ENCODE data around the gene FBXL16.

Gene FBXL16

GRCh38 chr16:740764-741505 is 35.3 kb upstream of the FBXL16 start, which contains the start of gene CIAO3:
Gene CIAO3, minus strand, starts transcription at chr16:740997. Its CDS starts 12 bp downstream, at chr16:740985.
- no peaks in the 10 kb centered on the region for H3K9me3 Mint-ChIP-seq
- H3K27me3 Mint-ChIP-seq (ENCODE audit: low read depth) = no peaks in the 10 kb centered on the region
- peak within 1 kb of the TSS; percentile 76 for H3K4me3 Mint-ChIP-seq
- peaks cover 6% of the 10 kb centered on the region for H3K36me3 Mint-ChIP-seq (ENCODE audit: low read depth)
- peak within 1 kb of the TSS; percentile 62 for H3K27ac Mint-ChIP-seq
- peaks cover 12% of the 10 kb centered on the region for H3K4me1 Mint-ChIP-seq (ENCODE audit: low read depth)

- Mint-ChIP-seq H3K27me3 (ENCODE audit: low read depth) (no peaks in the 10 kb centered on the region), H3K4me1 (ENCODE audit: low read depth) (peaks cover 13% of the 10 kb centered on the region), H3K9me3 (no peaks in the 10 kb centered on the region), H3K36me3 (ENCODE audit: low read depth) (peaks cover 6% of the 10 kb centered on the region), H3K4me3 (peak overlapping the region; percentile 76), H3K27ac (peak overlapping the region; percentile 62)
These were observed 34.8 kb upstream of the FBXL16 start for GRCh38 chr16:740459-740763.

GRCh38 chr16:739560-740458 is 34.2 kb upstream of the FBXL16 start:
- H3K27ac Mint-ChIP-seq = peak overlapping the region; percentile 62
- H3K4me1 Mint-ChIP-seq (ENCODE audit: low read depth) = peaks cover 17% of the 10 kb centered on the region
- H3K4me3 Mint-ChIP-seq = peak overlapping the region; percentile 81
- H3K36me3 Mint-ChIP-seq (ENCODE audit: low read depth) = peaks cover 10% of the 10 kb centered on the region
- no peaks in the 10 kb centered on the region for H3K27me3 Mint-ChIP-seq (ENCODE audit: low read depth)
- H3K9me3 Mint-ChIP-seq = no peaks in the 10 kb centered on the region

- H3K27me3 Mint-ChIP-seq (ENCODE audit: low read depth) = no peaks in the 10 kb centered on the region
- no peak overlapping the region for H3K4me3 Mint-ChIP-seq
- no peak overlapping the region for H3K27ac Mint-ChIP-seq
- H3K9me3 Mint-ChIP-seq = no peaks in the 10 kb centered on the region
- H3K4me1 Mint-ChIP-seq (ENCODE audit: low read depth) = peaks cover 17% of the 10 kb centered on the region
- peaks cover 10% of the 10 kb centered on the region for H3K36me3 Mint-ChIP-seq (ENCODE audit: low read depth)
These were observed 31.4 kb upstream of the FBXL16 start for GRCh38 chr16:736936-737481.

GRCh38 chr16:735982-736453 is 30.4 kb upstream of the FBXL16 start:
- H3K27ac Mint-ChIP-seq = peak overlapping the region; percentile 58
- H3K36me3 Mint-ChIP-seq (ENCODE audit: low read depth) = peaks cover 10% of the 10 kb centered on the region
- peak overlapping the region; percentile 47 for H3K4me3 Mint-ChIP-seq
- no peaks in the 10 kb centered on the region for H3K9me3 Mint-ChIP-seq
- peaks cover 17% of the 10 kb centered on the region for H3K4me1 Mint-ChIP-seq (ENCODE audit: low read depth)
- no peaks in the 10 kb centered on the region for H3K27me3 Mint-ChIP-seq (ENCODE audit: low read depth)

GRCh38 chr16:734981-735881 is 29.6 kb upstream of the FBXL16 start:
- Mint-ChIP-seq H3K4me1 (ENCODE audit: low read depth) (peaks cover 17% of the 10 kb centered on the region), H3K36me3 (ENCODE audit: low read depth) (peaks cover 10% of the 10 kb centered on the region), H3K9me3 (no peaks in the 10 kb centered on the region), H3K27ac (no peak overlapping the region), H3K27me3 (ENCODE audit: low read depth) (no peaks in the 10 kb centered on the region), H3K4me3 (peak overlapping the region; percentile 47)

GRCh38 chr16:734208-734980 is 28.8 kb upstream of the FBXL16 start:
- peaks cover 10% of the 10 kb centered on the region for H3K36me3 Mint-ChIP-seq (ENCODE audit: low read depth)
- no peak overlapping the region for H3K4me3 Mint-ChIP-seq
- no peak overlapping the region for H3K27ac Mint-ChIP-seq
- peaks cover 14% of the 10 kb centered on the region for H3K4me1 Mint-ChIP-seq (ENCODE audit: low read depth)
- no peaks in the 10 kb centered on the region for H3K9me3 Mint-ChIP-seq
- H3K27me3 Mint-ChIP-seq (ENCODE audit: low read depth) = no peaks in the 10 kb centered on the region

GRCh38 chr16:733382-734207 is 28.0 kb upstream of the FBXL16 start:
- no peak overlapping the region for H3K4me3 Mint-ChIP-seq
- H3K27me3 Mint-ChIP-seq (ENCODE audit: low read depth) = no peaks in the 10 kb centered on the region
- no peaks in the 10 kb centered on the region for H3K9me3 Mint-ChIP-seq
- H3K36me3 Mint-ChIP-seq (ENCODE audit: low read depth) = peaks cover 6% of the 10 kb centered on the region
- H3K4me1 Mint-ChIP-seq (ENCODE audit: low read depth) = peaks cover 11% of the 10 kb centered on the region
- H3K27ac Mint-ChIP-seq = no peak overlapping the region

GRCh38 chr16:732936-733335 is 27.3 kb upstream of the FBXL16 start:
- H3K27ac Mint-ChIP-seq = no peak overlapping the region
- peaks cover 6% of the 10 kb centered on the region for H3K36me3 Mint-ChIP-seq (ENCODE audit: low read depth)
- H3K9me3 Mint-ChIP-seq = no peaks in the 10 kb centered on the region
- no peaks in the 10 kb centered on the region for H3K27me3 Mint-ChIP-seq (ENCODE audit: low read depth)
- H3K4me3 Mint-ChIP-seq = no peak overlapping the region
- peaks cover 9% of the 10 kb centered on the region for H3K4me1 Mint-ChIP-seq (ENCODE audit: low read depth)

GRCh38 chr16:732332-732731 is 26.7 kb upstream of the FBXL16 start:
- H3K4me3 Mint-ChIP-seq = no peak overlapping the region
- H3K27me3 Mint-ChIP-seq (ENCODE audit: low read depth) = no peaks in the 10 kb centered on the region
- H3K9me3 Mint-ChIP-seq = no peaks in the 10 kb centered on the region
- H3K27ac Mint-ChIP-seq = no peak overlapping the region
- peaks cover 4% of the 10 kb centered on the region for H3K36me3 Mint-ChIP-seq (ENCODE audit: low read depth)
- peaks cover 7% of the 10 kb centered on the region for H3K4me1 Mint-ChIP-seq (ENCODE audit: low read depth)

GRCh38 chr16:730666-731509 is 25.3 kb upstream of the FBXL16 start:
- no peak overlapping the region for H3K4me3 Mint-ChIP-seq
- peaks cover 4% of the 10 kb centered on the region for H3K36me3 Mint-ChIP-seq (ENCODE audit: low read depth)
- no peak overlapping the region for H3K27ac Mint-ChIP-seq
- peaks cover 4% of the 10 kb centered on the region for H3K4me1 Mint-ChIP-seq (ENCODE audit: low read depth)
- no peaks in the 10 kb centered on the region for H3K9me3 Mint-ChIP-seq
- no peaks in the 10 kb centered on the region for H3K27me3 Mint-ChIP-seq (ENCODE audit: low read depth)
